ENCODE data around the gene UTP25.

Gene UTP25

DNA sequence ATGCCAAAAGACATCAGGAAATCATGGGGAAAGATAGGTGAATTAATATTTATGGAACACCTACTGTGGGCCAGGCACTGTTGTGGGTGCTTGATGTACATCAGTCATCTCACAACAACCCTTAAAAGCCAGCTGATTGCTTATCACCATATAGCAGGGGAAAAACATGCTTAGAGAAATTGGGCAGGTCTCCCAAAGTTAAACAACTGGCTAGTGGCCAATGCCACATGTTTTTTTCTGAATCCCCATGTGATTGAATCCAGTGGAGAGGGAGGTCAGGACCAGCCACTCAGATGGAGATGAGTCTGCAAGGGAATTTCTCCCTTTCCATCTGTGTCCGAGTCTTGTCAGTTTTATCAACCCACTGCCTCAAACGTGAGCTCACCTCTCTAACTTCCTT is 33.5 kb downstream of the UTP25 start:
- POLR2A ChIA-PET: no interaction called here
- DNase-seq (ENCODE audit: extremely low spot score): no peak
- no peak for TF ChIP-seq NFRKB (IDR thresholded peaks at IDR 0.05)
- TF ChIP-seq SUZ12 (IDR thresholded peaks at IDR 0.05): no peak
- no peak for TF ChIP-seq BHLHE40 (IDR thresholded peaks at IDR 0.05; ENCODE audit: borderline replicate concordance)
- no peak for TF ChIP-seq ZNF384 (IDR thresholded peaks at IDR 0.05)
- no peak for TF ChIP-seq LEF1 (IDR thresholded peaks at IDR 0.05; ENCODE audit: borderline replicate concordance)
- no peak for TF ChIP-seq FOXA1 (IDR thresholded peaks at IDR 0.05)
- no peak for TF ChIP-seq ARNT (IDR thresholded peaks at IDR 0.05)
- TF ChIP-seq HDGF (IDR thresholded peaks at IDR 0.05; ENCODE audit: borderline replicate concordance): no peak
- no peak for TF ChIP-seq FOXK2 (IDR thresholded peaks at IDR 0.05)
- no peak for TF ChIP-seq PKNOX1 (IDR thresholded peaks at IDR 0.05)
- TF ChIP-seq L3MBTL2 (conservative IDR thresholded peaks at IDR 0.05): no peak
- no peak for TF ChIP-seq TARDBP (IDR thresholded peaks at IDR 0.05)
- TF ChIP-seq SP1 (IDR thresholded peaks at IDR 0.05): no peak
- no peak for TF ChIP-seq FOXM1 (IDR thresholded peaks at IDR 0.05; ENCODE audit: borderline replicate concordance)
- no peak for TF ChIP-seq ELF4 (IDR thresholded peaks at IDR 0.05)
- no peak for TF ChIP-seq CTBP1 (IDR thresholded peaks at IDR 0.05; ENCODE audit: borderline replicate concordance)
- CTCF ChIA-PET: interaction anchor here (0.6 to 3.1 kb wide), 4 partner anchors 10 to 127 kb away, joined by 3 to 19 read pairs (median 4); no protein-coding TSS in a partner anchor

- TF ChIP-seq CTBP1 (IDR thresholded peaks at IDR 0.05; ENCODE audit: borderline replicate concordance): no peak
- DNase-seq (ENCODE audit: extremely low spot score): no peak
- POLR2A ChIA-PET: no interaction called here
- CTCF ChIA-PET: interaction anchor here (2.1 to 3.1 kb wide), 3 partner anchors 12 to 125 kb away, joined by 5 to 19 read pairs (median 5); no protein-coding TSS in a partner anchor
Observed at GRCh38 chr1:209862391-209863356, 34.9 kb downstream of the UTP25 start.

DNA sequence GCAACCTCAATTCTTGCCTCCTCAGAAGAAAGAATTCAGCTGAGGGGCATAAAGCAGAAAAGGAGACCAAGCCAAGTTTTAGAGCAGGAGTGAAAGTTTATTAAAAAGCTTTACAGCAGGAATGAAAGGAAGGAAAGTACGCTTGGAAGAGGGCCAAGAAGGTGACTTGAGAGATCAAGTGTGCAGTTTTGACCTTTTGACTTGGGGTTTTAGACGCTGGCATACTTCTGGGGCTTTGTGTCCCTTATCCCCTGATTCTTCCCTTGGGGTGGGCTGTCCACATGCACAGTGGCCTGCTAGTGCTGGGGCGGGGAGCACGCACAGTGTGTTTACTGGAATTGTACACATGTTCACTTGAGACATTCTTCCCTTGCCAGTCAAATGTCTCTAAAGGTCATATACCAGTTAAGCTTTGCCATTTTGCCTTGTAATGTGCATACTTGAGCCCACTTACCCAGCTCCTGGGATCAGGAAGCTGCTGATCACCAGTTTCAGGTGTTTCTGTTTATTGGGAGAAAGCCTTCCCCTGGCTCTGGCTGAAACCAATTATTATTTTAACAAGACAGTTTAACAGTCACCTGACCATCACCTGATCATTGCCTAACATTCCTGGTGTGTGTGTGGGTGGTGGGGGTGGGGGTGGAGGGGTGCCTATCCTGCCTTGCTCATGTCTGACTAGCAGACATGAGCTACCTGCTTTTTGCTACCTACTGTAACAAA is 36.2 kb downstream of the UTP25 start:
- ChIA-PET CTCF (interaction anchor here (1.0 to 2.1 kb wide), 3 partner anchors 11 to 126 kb away, joined by 3 to 5 read pairs (median 5); no protein-coding TSS in a partner anchor), POLR2A (no interaction called here)
- no peak for DNase-seq (ENCODE audit: extremely low spot score)
- TF ChIP-seq SUZ12 (IDR thresholded peaks at IDR 0.05): no peak
- no peak for TF ChIP-seq FOXK2 (IDR thresholded peaks at IDR 0.05)
- no peak for TF ChIP-seq TARDBP (IDR thresholded peaks at IDR 0.05)
- no peak for TF ChIP-seq SP1 (IDR thresholded peaks at IDR 0.05)
- no peak for TF ChIP-seq HDGF (IDR thresholded peaks at IDR 0.05; ENCODE audit: borderline replicate concordance)
- TF ChIP-seq FOXM1 (IDR thresholded peaks at IDR 0.05; ENCODE audit: borderline replicate concordance): no peak
- TF ChIP-seq CTBP1 (IDR thresholded peaks at IDR 0.05; ENCODE audit: borderline replicate concordance): no peak
- TF ChIP-seq BHLHE40 (IDR thresholded peaks at IDR 0.05; ENCODE audit: borderline replicate concordance): no peak
- no peak for TF ChIP-seq ZNF384 (IDR thresholded peaks at IDR 0.05)
- no peak for TF ChIP-seq ARNT (IDR thresholded peaks at IDR 0.05)
- TF ChIP-seq FOXA1 (IDR thresholded peaks at IDR 0.05): no peak

GRCh38 chr1:209866201-209866600 is 38.4 kb downstream of the UTP25 start:
- DNase-seq (ENCODE audit: extremely low spot score): no peak
- CTCF ChIA-PET: no interaction called here
- POLR2A ChIA-PET: no interaction called here
- TF ChIP-seq FOXA1 (IDR thresholded peaks at IDR 0.05): no peak
- no peak for TF ChIP-seq FOXM1 (IDR thresholded peaks at IDR 0.05; ENCODE audit: borderline replicate concordance)
- no peak for TF ChIP-seq BHLHE40 (IDR thresholded peaks at IDR 0.05; ENCODE audit: borderline replicate concordance)
- no peak for TF ChIP-seq LEF1 (IDR thresholded peaks at IDR 0.05; ENCODE audit: borderline replicate concordance)
- TF ChIP-seq TARDBP (IDR thresholded peaks at IDR 0.05): no peak
- no peak for TF ChIP-seq ZNF384 (IDR thresholded peaks at IDR 0.05)
- TF ChIP-seq L3MBTL2 (conservative IDR thresholded peaks at IDR 0.05): no peak
- no peak for TF ChIP-seq SUZ12 (IDR thresholded peaks at IDR 0.05)

DNA sequence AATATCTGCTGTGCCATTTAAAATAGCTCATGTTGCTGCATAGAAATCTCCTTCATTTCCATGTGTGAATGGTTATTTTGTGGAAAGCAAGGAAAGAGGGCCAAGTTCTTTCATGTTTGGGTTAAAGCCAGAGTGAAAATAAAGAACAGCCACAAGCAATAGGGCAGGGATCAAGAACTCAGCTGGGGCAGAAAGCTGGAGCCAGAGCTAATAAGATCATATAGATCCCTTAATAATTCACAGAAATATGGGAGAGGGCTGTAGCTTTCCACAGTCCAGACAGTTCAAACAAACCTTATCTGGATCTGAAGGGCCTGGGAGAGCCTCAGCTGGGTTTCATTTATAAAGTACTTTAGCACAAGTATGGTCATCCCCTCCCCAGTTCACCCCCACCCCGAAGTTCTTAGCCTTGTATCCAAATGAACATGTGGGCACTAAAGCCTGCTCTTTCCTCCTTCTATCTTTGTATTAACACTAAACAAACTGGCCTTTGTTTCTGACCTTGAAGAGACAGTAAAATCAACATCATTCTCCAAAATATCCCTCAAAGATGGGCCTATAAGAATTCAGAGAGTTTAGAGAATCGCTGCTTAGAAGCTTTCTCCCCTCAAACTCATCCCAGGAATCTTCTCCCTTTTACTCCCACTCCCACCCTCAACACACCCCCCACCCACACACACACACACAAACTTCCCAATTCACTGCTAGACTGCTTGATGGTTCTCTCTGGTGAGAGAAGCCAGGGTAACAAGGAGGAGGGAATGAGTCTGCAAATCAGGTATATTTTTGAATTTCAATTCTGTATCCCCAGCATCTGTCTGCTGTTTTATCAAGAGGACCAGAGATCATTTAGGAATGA is 41.7 kb downstream of the UTP25 start:
- POLR2A ChIA-PET: no interaction called here
- TF ChIP-seq SP1 (IDR thresholded peaks at IDR 0.05) (no peak), ARNT (IDR thresholded peaks at IDR 0.05) (no peak), SUZ12 (IDR thresholded peaks at IDR 0.05) (no peak), TARDBP (IDR thresholded peaks at IDR 0.05) (no peak), CTBP1 (IDR thresholded peaks at IDR 0.05; ENCODE audit: borderline replicate concordance) (no peak), BHLHE40 (IDR thresholded peaks at IDR 0.05; ENCODE audit: borderline replicate concordance) (no peak), NFRKB (IDR thresholded peaks at IDR 0.05) (no peak), LEF1 (IDR thresholded peaks at IDR 0.05; ENCODE audit: borderline replicate concordance) (no peak), L3MBTL2 (conservative IDR thresholded peaks at IDR 0.05) (no peak), FOXA1 (IDR thresholded peaks at IDR 0.05) (no peak), HDGF (IDR thresholded peaks at IDR 0.05; ENCODE audit: borderline replicate concordance) (no peak), FOXM1 (IDR thresholded peaks at IDR 0.05; ENCODE audit: borderline replicate concordance) (no peak), ELF4 (IDR thresholded peaks at IDR 0.05) (no peak), PKNOX1 (IDR thresholded peaks at IDR 0.05) (no peak), FOXK2 (IDR thresholded peaks at IDR 0.05) (no peak), ZNF384 (IDR thresholded peaks at IDR 0.05) (no peak)
- CTCF ChIA-PET: no interaction called here
- DNase-seq (ENCODE audit: extremely low spot score): no peak

Measured in HEK293T (cell line).